Stimulated activated CD8-positive, alpha-beta memory T cell treated with anti-CD3 and anti-CD28 coated beads, Interleukin-4, amount 100 ng/mL, for 24 hours (primary cell): ENCODE results near the gene MYH7.

Experiments used
- DNase-seq: peaks from one replicate; pipeline ENCODE4 v3.0.0-alpha.2; 2020; ENCODE audit warnings: low read depth

Gene MYH7

DNA sequence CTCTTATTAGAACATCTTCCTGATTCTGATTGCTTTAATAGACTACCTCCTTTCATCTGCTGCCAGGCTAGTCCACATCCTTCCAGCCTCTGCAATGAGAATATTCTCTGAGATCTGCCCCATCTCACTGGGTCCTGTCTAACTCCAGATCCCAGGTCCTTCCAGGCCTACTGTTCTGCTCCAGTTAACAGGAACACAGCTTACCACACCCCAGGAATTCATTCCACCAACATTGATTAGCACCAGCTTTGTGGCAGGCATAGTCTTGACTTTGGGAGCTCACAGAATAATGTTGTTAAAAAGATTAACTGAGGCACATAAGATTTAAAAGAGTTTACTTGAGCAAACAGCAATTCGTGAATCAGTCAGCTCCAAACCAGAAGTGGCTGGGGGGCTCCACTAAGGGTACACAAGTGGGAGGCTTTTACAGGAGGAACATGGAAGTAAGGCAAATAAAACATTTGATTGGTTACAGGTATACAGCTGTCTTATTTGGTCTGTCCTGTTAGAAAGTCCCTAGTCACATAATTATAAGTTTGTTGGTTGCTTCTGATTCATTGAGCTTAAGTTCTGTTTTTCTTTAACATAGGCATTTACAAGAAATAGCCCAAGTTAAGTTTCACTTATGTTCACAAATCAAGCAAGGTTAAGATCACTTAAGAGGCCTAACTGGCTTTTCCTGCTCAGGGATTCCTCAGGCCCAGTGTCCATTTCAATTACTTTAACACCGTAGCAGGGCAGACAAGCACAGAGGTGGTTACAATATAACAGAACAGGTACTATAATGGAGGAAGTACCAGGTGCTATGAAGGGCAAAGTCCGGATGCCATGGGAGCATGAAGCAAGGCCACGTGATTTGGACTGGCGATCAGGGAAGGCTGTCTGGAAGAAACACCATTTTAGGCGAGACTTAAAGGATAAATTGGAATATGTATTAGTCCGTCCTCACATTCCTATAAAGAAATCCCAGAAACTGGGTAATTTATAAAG, 12.2 kb upstream of the MYH7 start:
- no peak for DNase-seq

DNA sequence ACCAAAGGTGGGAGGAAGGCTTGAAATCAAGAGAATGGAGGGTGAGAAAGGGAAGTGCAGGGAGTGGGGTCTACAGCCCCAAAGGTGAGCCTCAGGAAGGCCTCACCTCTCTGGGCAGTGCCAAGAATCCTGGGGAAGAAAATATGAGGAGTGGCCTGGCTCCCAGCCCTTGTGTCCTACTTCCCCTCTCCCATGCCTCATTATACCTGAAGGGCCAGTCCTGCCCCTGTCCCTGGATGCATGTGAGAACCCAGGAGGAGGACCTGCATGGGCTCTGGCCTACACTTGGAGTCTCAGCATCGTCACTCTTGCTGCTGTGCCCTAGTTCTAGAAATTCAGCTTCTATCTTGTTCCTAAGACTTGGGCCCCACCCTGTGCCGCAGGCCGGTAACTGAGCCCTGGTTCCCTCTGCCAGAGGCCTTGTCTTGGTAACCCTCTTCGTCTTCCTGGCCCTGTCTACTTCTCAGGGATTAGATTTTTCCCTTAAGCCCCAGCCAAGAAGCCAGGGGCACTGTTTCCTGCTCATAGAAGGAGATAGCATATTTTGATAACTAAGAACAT, 10.9 kb upstream of the MYH7 start:
- DNase-seq = no peak

DNA sequence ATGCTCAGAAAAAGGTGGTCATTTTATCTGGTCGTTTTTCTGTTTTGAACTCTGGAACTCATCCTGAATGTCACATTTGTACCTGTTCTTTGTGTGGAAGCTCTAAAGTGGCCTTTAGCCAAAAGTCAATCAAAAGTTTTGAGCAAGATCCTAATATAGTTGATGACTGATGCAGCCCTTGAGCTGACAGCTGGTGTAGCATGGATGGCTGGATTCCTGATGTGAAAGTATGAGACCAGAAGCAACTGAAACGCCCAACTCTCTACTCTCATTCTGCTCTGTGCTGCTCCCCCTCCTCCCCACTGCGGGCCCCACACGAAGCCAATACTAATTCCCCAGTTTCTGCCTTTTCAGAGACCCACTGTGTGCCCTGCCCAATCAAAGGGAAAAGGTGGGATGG, 10.3 kb upstream of the MYH7 start:
- no peak for DNase-seq

DNA sequence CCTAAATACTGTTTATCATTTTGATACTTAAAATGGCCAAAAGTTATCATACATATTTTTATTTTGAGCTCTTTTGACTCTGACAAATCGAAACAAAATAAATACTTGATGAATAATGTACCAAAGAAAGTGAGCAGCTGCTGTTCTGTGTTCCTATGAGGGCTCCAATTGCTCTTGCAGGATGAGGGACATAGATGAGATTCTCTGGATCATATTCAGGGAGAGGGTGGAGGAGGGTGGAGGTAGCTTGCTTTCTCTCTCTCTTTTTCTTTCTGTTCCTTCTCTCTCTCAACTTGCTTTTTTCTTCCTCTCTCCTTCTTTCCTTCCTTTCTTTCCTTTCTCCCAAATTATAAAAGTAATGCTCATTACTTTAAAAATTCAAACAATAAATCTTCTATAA, 8.9 kb upstream of the MYH7 start:
- no peak for DNase-seq

DNA sequence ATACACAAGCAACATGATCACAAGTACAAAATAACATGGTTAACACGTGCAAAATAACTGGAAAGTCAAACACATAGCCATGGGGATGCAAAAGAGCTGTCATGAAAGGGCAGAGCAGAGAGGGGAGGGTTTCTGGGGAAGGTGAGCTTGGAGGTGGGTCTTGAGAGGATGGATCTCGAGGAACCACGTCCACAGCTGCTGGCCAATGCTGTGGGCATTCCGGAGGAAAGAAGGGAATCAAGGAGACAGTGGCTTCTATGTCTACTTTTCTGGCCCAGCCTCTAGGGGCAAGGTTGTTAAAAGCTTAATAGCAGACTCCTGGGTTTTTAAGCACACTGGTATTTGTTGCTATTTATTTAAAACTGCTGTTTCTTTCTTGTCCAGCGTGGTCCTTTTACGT, 8.4 kb upstream of the MYH7 start:
- DNase-seq = no peak

DNA sequence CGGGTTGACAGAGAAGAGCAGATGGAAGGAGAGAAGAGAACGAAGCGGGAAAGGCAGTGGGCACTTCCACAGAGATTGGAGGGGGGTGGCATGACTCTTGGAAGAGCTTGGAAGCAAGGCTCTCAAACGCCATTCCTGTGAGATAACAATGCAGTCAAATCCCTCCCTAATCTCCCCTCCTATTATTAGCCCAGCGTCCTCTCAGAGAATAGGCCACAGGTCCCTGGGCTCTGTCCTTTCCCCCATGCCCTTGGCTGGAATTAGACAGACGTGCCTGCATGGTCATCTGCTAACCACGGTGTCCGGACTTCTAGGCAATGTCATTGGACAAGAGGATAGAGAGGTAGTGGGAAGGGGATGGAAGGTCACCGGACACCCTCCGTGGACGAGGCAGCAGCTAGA, 8.0 kb upstream of the MYH7 start:
- no peak for DNase-seq

DNA sequence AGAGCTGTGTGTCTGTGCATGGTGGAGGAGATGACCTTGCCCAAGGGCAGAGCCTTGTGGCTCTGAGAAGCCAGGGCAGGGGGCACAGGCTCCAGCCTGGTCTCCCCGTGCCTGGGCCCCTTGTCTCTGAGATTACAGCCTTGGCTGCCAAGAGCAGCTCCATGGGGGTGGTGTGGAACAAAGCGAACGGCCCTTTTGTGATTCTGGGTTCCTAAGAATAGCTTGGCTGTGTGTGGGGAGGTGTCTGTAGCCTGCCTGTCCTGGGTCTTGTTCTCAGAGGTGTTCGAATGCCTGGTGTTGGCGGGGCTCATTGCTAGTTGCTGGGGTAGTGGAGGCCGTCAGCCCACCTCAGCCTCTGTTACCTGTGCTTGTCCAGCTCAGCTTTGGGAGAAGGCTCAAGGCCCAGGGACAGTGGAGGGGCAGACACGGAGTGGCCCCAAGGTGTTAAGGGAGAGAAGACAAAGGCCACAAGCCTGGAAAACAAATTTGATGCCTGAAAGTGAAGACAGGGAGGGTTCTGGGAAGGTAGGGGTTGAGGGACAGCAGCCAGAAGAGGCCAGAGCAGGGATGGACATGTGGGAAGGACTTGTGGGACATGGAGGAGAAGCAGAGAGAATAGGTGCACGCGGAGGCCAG, 7.4 kb upstream of the MYH7 start:
- DNase-seq = no peak

DNA sequence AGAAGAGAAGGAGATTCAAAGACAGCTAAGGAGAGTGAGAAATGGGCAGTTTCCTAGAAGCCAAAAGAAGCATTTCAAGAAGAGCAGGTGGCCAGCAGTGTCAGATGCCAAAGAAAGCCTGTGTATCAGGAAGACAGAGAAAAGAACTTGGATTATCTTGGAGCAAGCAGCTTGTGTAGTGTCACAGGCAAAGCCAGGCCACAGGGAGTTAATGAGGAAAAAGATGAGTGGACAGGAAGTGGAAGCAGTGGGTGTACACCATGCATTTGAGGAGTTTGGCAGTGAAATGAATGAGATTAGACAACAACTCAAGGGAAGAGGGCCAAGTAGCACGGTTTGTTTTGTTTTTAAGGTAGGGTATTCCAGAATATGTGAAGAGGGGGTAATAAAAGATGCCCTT, 5.6 kb upstream of the MYH7 start:
- no peak for DNase-seq

DNA sequence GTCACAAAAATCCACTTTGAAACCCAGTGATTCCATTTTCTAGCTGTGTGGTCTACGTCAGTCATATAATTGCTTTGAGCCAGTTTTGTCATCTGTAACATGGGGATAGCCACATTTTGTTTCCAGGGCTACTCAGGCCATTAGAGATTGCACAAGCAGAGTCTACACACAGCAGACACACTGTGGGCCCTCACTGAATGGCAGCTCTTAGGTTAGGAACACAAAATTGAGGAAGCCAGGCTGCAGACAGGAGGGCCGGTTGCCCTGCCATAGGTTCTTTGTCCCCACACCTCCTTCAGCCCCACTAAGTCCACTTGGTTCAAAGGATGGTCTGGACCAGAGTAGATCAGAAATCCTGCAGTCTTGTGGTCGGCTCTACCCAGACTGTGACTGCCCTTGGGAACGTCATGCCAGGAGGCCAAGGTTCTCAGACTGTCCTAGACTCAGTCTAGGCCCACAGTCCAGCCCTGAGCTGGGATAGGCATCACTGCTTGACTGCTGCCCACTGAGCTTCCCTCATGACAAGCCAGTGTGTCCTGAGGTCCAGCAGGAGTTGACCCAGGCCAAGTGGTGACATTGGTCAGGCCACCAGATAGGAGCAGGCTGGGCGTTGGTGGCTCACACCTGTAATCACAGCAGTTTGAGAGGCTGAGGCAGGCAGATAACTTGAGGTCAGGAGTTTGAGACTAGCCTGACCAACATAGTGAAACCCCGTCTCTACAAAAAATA, 3.8 kb upstream of the MYH7 start:
- no peak for DNase-seq

DNA sequence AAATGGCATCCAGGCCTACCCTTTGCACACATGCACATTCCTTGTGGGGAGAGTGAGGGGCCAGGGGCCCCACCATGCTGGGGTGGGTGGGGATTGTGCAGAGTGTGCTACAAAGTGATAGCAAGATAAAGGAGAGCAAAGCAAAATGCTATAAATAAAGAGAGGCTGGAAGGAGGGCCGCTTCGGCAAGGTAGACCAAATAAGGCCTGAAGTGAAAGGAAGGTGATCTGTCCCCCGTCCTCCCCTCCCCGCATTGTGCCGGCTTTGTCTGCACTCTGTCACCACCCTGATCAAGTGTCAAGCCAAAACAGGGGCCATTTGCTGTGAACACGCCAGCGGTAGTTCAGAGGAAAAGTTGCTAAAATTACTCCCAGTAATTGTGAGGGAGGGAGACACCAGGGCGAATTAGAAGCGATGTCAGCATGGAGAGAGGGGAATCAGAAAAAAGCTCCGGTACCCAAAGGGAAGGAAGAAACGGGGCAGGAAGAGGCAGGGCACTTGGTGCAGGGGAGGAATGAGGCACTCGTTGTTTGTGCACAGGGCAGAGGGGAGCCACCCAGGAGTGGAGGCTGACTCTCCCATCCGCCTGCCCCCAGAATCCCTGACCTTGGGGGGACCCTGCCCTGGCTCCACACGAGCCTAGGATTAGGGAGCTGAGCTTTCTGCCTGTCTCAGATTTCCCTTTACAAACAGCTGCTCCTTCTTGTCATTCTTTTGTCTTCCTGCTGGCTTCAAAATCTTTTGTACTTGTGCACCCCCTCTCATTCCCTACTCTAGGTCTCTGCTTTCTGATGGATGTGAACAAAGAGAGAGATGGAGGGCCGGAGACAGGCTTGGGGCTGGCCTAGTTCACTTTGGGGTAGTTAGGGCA, 2.9 kb upstream of the MYH7 start:
- DNase-seq = no peak

DNA sequence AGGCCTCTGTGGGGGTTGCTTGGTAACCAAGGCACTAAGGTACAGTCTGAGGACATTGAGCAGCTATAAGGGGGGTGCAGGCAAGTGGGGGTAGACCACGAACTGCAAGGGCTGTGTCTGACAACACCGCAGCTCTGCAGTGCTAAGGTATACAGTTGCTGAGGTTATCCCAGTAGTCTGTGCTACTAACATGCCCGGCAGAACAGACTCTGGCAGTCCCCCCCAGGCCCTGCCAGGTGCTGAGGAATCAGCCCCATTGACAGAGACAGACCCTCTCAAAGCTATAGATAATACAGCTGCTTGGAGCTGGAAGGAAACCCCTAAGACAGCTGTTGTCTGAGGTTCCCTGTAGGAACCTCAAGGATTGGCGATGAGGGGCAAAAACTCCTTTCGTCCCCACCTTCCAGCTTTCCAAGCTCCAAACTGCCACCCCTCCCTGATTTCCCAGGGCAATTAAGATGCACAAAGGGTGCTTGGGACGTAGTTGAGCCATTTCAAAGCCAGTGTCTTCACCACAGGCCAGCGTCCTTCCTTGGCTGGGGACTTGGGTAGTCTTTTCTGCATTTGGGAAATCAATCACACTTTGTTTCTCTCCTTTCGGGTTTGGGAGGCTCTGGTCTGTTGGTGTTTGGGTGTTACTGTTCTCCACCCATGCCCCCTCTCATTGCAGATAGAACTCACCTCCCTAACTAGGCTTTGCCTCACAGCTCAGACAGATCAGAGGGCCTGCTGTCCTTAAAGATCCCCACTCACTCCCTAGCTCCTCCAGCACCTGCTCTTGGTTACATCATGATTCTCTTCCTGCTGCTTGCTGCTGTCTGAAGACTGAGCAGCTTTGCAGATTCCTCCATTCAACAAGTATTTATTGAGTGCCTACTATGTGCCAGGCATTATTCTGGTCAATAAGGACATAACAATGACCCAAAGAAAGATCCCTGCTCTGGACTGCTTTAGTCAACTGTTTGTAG, 2.0 kb upstream of the MYH7 start:
- DNase-seq = no peak

DNA sequence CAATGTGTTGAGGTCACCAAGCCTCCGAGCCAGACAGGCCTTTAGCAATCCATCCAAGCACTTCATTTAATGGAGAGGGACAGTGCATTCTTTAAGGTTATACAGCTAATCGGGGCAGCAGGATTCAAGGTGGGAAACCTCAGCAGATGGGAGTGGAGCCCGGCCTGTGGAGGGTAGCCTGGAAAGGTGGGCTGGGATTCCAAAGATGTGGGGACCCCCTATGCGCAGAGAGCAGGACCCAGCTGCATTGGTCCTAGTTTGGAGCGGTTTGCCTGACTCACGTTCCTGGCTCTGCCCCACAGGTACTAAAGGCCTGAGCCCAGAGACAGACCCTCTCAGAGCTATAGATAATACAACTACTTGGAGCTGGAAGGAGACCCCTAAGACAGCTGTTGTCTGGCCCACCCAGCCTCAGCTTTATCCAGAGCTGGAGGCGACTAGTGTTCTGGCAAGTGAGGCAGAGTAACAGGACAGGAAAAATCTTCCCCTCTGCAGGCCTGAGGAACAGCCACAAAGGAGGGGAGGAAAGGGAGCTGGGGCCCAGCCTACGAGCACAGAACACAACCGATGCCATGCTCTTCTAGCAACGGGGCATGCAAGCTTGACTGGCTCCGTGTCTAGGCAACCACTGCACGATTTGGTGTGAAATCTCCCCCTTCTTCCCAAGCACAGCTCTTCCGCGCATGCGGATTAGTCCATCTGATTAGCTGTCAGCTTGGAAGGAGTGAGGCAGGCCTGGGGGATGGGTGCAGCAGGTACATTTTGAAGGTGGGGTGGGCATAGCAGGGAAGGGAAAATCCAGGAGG, 1.1 kb upstream of the MYH7 start:
- no peak for DNase-seq

DNA sequence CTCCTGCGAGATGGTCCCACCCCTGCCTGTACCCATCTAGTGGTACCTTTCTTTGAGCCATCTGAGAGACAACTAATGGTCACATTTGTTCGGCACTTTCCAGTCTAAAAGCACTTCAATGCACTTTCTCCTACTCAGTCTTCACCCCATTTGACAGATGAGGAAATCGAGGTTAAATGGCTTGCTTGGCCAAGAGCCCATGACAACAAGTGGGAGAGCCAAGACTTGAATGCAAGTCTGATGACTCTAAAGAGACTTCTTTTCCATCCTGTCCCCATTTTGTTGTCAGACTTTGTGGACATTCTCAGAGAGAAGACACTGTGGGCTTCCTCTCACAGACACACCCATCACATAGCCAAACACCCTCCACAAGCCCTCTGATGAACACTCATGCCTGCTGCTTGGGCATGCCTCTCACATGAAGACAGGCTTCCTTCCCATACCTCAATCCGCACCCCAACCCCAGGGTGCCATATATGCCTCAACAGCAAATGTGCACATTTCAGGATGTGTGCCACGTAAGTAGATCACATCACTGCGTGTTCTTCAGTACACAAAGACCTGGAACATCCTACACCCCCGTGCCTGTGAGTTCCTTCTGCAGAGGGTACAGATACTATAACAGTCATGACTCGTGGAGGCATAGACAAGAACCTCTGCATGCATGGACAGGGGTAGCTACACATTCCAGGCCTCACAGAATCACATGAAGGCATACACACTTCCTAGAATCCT, 805 bp downstream of the MYH7 start:
- DNase-seq = no peak

DNA sequence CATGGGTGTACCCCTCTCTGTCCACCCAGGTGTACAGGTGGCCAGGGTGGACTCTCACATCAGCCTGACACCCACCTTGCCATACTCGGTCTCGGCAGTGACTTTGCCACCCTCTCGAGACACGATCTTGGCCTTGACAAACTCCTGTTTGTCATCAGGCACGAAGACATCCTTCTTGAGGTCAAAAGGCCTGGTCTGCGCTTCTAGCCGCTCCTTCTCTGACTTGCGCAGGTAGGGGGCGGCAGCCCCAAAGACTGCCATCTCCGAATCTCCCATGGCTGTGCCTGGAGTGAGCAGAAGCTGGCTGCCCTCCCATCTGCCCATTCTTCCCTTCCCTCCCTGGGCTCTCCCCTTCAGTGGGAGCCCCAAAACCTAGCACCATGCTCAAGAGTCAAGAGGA, 2.0 kb downstream of the MYH7 start:
- DNase-seq = no peak

DNA sequence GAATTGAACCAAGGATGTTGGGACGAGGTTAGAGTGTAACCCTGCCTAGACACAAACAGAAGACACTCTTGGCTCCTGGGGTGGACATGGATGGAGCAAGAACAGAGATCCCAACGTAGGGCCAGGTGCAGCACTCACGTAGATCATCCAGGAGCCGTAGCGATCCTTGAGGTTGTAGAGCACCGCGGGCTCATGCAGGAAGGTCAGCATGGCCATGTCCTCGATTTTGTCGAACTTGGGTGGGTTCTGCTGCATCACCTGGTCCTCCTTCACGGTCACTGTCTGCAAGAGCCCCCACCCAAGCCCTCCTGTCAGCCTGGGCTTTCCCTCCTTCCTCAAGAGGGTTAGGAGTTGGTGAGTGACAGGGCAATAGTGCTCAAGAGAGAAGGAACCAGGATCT, 2.5 kb downstream of the MYH7 start:
- no peak for DNase-seq

DNA sequence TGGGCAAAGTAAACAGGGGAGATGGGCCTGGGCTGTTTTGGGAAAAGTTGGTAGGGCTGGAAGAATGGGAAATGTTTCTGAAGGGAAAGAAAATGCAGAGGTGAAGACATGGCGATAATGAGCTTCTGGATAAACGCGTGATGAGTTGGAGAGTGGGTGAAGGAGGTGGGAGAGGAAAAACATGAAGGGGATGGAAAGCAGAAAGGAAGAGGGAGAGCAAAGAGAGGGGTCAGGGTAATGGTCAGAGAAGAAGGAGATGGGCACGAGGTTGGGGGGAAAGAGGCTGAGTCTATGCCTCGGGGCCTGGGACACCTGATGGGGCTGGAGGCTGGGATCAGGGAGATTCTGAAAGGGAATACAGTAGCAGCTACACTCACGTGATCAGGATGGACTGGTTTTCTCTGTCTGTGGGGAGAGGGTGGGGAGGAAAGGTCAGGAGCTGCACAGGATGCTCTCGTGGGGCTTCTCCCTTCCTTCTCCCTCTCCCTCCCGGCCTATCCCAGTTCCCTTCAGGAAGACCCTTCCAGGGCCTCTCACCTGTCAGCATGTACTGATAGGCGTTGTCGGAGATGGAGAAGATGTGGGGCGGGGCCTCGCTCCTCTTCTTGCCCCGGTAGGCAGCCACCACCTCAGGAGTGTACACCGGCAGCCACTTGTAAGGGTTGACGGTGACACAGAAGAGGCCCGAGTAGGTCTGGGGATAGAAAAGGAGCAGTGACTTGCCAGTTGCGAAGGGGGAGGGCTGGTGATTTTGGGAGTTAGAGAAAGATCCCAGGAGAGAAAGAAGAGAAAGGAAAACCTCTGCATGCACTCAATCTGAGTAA, 3.1 kb downstream of the MYH7 start:
- no peak for DNase-seq

DNA sequence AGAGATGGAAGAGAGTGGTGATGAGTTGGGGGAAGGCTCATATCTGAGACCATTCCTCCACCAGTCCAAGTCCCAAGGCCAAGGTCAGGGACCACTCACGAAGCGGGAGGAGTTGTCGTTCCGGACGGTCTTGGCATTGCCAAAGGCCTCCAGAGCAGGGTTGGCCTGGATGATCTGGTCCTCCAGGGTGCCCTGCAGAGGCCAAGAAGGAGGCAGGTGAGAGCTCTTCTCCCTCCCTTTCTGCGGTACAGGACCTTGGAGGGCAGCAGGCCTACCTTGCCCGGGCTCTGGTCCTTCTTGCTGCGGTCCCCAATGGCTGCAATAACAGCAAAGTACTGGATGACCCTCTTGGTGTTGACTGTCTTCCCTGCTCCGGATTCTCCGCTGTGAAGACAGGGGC, 4.0 kb downstream of the MYH7 start:
- DNase-seq = no peak

DNA sequence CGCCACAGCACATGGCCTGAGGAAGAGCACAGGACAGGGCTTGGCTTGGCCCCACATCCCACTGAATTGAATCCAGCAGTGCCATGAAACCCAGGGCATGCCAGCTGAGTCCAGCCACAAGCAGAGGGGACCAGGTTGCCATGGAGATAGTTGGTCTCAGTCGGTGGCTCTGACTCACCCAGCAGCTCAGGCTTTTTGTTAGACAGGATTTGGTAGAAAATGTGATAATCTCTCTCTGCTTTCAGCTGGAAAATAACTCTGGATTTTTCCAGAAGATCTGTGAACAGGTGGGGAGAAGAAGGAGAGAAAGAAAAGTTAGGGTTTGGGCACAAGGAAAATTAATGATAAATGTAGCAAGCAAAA, 4.8 kb downstream of the MYH7 start:
- no peak for DNase-seq
